GM12878 (cell line): ENCODE data around the gene TIMP3. TPM values are rescaled to one million over a fixed set of nuclear protein-coding genes. Genes with fewer than 3 reads are reported as not detected.

Experiments used
- ATAC-seq: fragments of 200-7000 bp; cut with Tn5 transposase; 3 replicates; pipeline ENCODE4 v1.9.1; 2020; ENCODE audit warnings: mild to moderate bottlenecking, moderate library complexity
- BruUV-seq: library from RNA; stranded (reverse); fragments of 400-500 nt; replicated peaks from 2 replicates; lab custom pipeline; 2021; lab: Mats Ljungman, UMichigan
- CTCF ChIA-PET: fragments of 300-600 bp; sonication (Branson Sonifier 250); formaldehyde crosslinking; extraction: SDS; loops from one replicate; lab custom pipeline; 2021; ENCODE audit warnings: inconsistent platforms; lab: Yijun Ruan, JAX
- POLR2A ChIA-PET: fragments of 350-600 bp; formaldehyde crosslinking; extraction: SDS; loops from one replicate; lab custom pipeline; 2021; ENCODE audit warnings: inconsistent platforms; lab: Charles Lee
- RAD21 ChIA-PET: fragments of 300-600 bp; sonication (Branson Sonifier 250); formaldehyde crosslinking; loops from one replicate; lab custom pipeline; 2023; ENCODE audit warnings: antibody characterized with exemption; ENCODE audit not compliant: unreplicated experiment; lab: Charles Lee
- SMC1A ChIA-PET: fragments of 300-600 bp; sonication (Branson Sonifier 250); formaldehyde crosslinking; loops from one replicate; lab custom pipeline; 2023; ENCODE audit not compliant: unreplicated experiment, uncharacterized antibody; lab: Charles Lee
- DNase-seq: peaks from one replicate; pipeline ENCODE4 v3.0.0-alpha.2; 2011; ENCODE audit warnings: low read depth, low spot score
- FAIRE-seq: peaks from 3 replicates; lab custom pipeline; 2011; peaks lifted over from hg19 to GRCh38; lab: Jason Lieb, UNC
- H2AFZ ChIP-seq: 2 replicates; pipeline ENCODE4 v1.6.0; 2011; ENCODE audit warnings: low read depth, low read length, control low read depth; ENCODE audit not compliant: control insufficient read depth
- H3K27ac ChIP-seq: 2 replicates; pipeline ENCODE4 v1.5.1; 2011; ENCODE audit warnings: control low read depth; ENCODE audit not compliant: control insufficient read depth, insufficient read depth
- H3K27me3 ChIP-seq, 2 experiments: replicated peaks in 1 of 2; 2 replicates each; pipeline versions ENCODE4 v1.6.0 to v1.6.1; 2011; ENCODE audit warnings: low read length in 1 of 2; ENCODE audit not compliant: control insufficient read depth in 2 of 2, insufficient read depth in 2 of 2
- H3K36me3 ChIP-seq, 2 experiments: 2 replicates each; pipeline ENCODE4 v1.5.1; 2011; ENCODE audit warnings: low read length in 1 of 2; ENCODE audit not compliant: control insufficient read depth in 2 of 2, insufficient read depth in 2 of 2
- H3K4me1 ChIP-seq: 2 replicates; pipeline ENCODE4 v1.6.1; 2011; ENCODE audit warnings: mild to moderate bottlenecking, low read length, moderate library complexity, mixed read lengths; ENCODE audit not compliant: control insufficient read depth, insufficient read depth
- H3K4me2 ChIP-seq: 2 replicates; pipeline ENCODE4 v1.6.0; 2011; ENCODE audit warnings: control low read depth; ENCODE audit not compliant: control insufficient read depth, insufficient read depth
- H3K4me3 ChIP-seq: fragments of 200-600 bp; sonication (generic); 2 replicates; pipeline ENCODE4 v1.5.1; 2016
- H3K79me2 ChIP-seq: 2 replicates; pipeline ENCODE4 v1.6.0; 2011; ENCODE audit warnings: low read length; ENCODE audit not compliant: control insufficient read depth, insufficient read depth
- H3K9ac ChIP-seq: 2 replicates; pipeline ENCODE4 v1.8.0; 2011; ENCODE audit warnings: low read length, control low read depth, mixed read lengths; ENCODE audit not compliant: control insufficient read depth, insufficient read depth
- H3K9me3 ChIP-seq: replicated peaks from 3 replicates; pipeline ENCODE4 v1.5.1; 2011; ENCODE audit warnings: mild to moderate bottlenecking, low read length; ENCODE audit not compliant: control insufficient read depth, insufficient read depth
- H4K20me1 ChIP-seq: 2 replicates; pipeline ENCODE4 v1.6.0; 2011; ENCODE audit not compliant: control insufficient read depth, insufficient read depth
- FOXM1 ChIP-seq: IDR thresholded peaks from 2 replicates; pipeline ENCODE4 v1.6.1; 2012; ENCODE audit warnings: low read depth, mild to moderate bottlenecking, inconsistent platforms, low read length, moderate library complexity
- HSF1 ChIP-seq: fragments of 150-350 bp; IDR thresholded peaks from 2 replicates; pipeline ENCODE4 v1.6.1; 2014; ENCODE audit warnings: mild to moderate bottlenecking, low read depth, low read length
- MEF2B ChIP-seq: fragments of 450-650 bp; IDR thresholded peaks from 2 replicates; pipeline ENCODE4 v1.6.1; 2018; ENCODE audit warnings: mild to moderate bottlenecking, moderate library complexity; ENCODE audit not compliant: partially characterized antibody, poor library complexity, severe bottlenecking
- MTA2 ChIP-seq: fragments of 450-650 bp; IDR thresholded peaks from 2 replicates; pipeline ENCODE4 v1.6.1; 2016; ENCODE audit warnings: low read depth, mild to moderate bottlenecking, moderate library complexity
- SKIL ChIP-seq: fragments of 450-650 bp; IDR thresholded peaks from 2 replicates; pipeline ENCODE4 v1.6.1; 2017; ENCODE audit warnings: mild to moderate bottlenecking, low read depth, inconsistent platforms; ENCODE audit not compliant: poor library complexity, severe bottlenecking
- ZNF687 ChIP-seq: fragments of 450-650 bp; IDR thresholded peaks from 2 replicates; pipeline ENCODE4 v1.6.1; 2017; ENCODE audit warnings: mild to moderate bottlenecking, moderate library complexity
- WGBS: methylation state at CpG from one replicate; pipeline ENCODE4 v1.1.6; 2016; ENCODE audit warnings: low lambda C conversion rate; ENCODE audit not compliant: insufficient replicate concordance, insufficient coverage; ENCODE audit errors: missing lambda C conversion rate; 5-methylcytosine and 5-hydroxymethylcytosine counted together
- in situ Hi-C: fragments of 300-500 bp; cut with MboI; formaldehyde crosslinking; loops from 9 replicates; pipeline ENCODE4 v1.14.3; 2018; ENCODE audit warnings: mixed read lengths
- intact Hi-C: fragments of 100-400 bp; cut with micrococcal nuclease; formaldehyde crosslinking; loops from one replicate; pipeline ENCODE4 v1.14.2; 2022; ENCODE audit not compliant: unreplicated experiment
- polyA plus RNA-seq, 11 experiments: library from polyadenylated mRNA; depleted of rRNA in 4 of 11; unstranded in 6 of 11; stranded (reverse) in 5 of 11; fragments of >200 nt; fragmentation: Nextera tagmentation in 4 of 11; fragmentation: Illumina TruSeq in 1 of 11; extraction: Ambion mirVana in 4 of 11; extraction: Trizol in 1 of 11; gene quantifications; 1 replicate in 1 of 11; 2 replicates in 10 of 11; pipeline versions ENCODE4 v1.2.1 to v1.2.3, GENCODE V29; 2011 to 2016; ENCODE audit warnings: inconsistent platforms in 2 of 11, missing spikeins in 2 of 11, low read depth in 1 of 11
- total RNA-seq, 4 experiments: library from RNA; depleted of rRNA in 3 of 4; stranded (reverse); fragments of >200 nt in 3 of 4; fragmentation: Illumina TruSeq in 1 of 4; extraction: Trizol in 1 of 4; gene quantifications; 2 replicates each; pipeline versions ENCODE4 v1.2.1 to v1.2.3, GENCODE V29; 2013 to 2021
- TF ChIP-seq, protein P1 (sequence below): fragments of 450-650 bp; IDR thresholded peaks from 2 replicates; pipeline ENCODE4 v1.6.1; 2017; ENCODE audit warnings: borderline replicate concordance

The TIMP3 gene
- total and polyA plus RNA-seq, 10 of the 15 experiments (the other 5 are each of a cell fraction or from before 2014, with no cell fraction given), result 0.01 to 0.74 (median 0.27) TPM; not detected in 5

DNA sequence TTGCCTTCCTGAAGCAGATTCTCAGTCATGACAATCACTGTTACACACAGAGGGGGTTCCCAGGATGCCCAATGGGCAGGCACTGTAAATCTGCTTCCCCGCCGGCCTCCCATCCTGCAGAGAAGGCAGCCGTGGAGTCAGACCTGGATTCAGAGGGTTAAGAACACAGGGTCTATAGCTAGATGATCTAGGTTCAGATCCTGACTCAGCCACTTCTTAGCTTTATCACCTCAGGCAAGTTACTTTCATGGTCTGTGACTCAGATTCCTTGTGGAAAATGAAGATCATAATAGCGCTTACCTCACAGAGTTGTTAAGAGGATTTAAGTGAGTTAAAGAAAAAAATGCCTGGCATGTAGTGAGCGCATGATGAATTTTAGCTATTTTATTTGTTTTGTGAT lies 95.9 kb downstream of the TIMP3 start (continued):
- TF ChIP-seq HSF1, result no peak
- TF ChIP-seq MTA2, result no peak
- TF ChIP-seq SKIL, result no peak
- no peak for TF ChIP-seq FOXM1

DNA sequence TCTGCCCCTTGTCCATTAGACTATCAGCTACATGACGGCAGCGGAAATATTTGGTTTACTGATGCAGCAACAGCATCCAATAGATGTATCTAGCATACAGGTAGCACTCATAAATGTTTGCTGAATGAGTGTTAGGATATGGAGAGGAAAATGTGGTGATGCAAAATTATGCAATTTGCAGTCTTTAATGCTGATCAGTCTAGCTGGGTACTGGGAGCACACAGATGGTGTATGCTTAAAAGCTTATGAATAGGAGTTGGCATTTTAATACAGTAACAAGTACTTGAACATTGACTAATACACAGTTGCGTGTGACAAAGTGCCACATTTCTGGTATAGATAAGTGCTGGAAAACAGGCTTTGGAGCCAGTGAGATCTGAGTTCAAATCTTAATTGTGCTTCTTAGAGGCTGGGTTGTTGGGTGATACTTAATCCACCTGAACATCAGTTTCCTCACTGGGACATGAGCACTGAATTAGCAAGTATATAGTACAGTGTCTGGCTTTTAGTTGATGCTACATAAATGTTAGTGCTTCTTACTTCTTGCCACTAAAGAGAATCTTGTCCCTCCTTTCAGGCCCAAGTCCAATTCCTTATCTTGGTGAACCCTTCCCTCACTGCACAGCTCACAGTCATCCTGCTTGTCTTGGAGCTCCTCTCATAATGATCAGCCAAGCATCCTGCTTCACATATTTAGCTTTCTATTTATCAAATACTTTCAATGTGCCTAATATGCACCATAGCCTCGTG lies 99.6 kb downstream of the TIMP3 start:
- RAD21 ChIA-PET, result interaction anchor here (1.1 kb wide), 1 partner anchor 27 kb away, joined by 3 read pairs; no protein-coding TSS in a partner anchor
- no TSS peak for BruUV-seq
- intact Hi-C loops, result no loop called here
- H3K79me2 ChIP-seq, result no peaks in the 10 kb centered on the region
- CTCF ChIA-PET, result no interaction called here
- no peak for FAIRE-seq
- no peaks in the 10 kb centered on the region for H3K9me3 ChIP-seq
- H4K20me1 ChIP-seq, result no peaks in the 10 kb centered on the region
- SMC1A ChIA-PET, result interaction anchor here (0.6 to 1.5 kb wide), 2 partner anchors 11 to 17 kb away, joined by 3 read pairs; no protein-coding TSS in a partner anchor
- no peak overlapping the region for H3K27ac ChIP-seq
- 48% methylated on average over 4 of the region's 4 CpGs for WGBS
- no peaks in the 10 kb centered on the region; a peak in 1 of 4 replicates for H3K27me3 ChIP-seq
- in situ Hi-C loops, result no loop called here
- no peaks in the 10 kb centered on the region for H3K4me1 ChIP-seq
- no peak overlapping the region for H3K9ac ChIP-seq
- no peak overlapping the region for H3K4me3 ChIP-seq
- H3K36me3 ChIP-seq, result no peaks in the 10 kb centered on the region
- H2AFZ ChIP-seq, result no peak overlapping the region
- no peak overlapping the region for H3K4me2 ChIP-seq
- no peak for DNase-seq
- POLR2A ChIA-PET, result interaction anchor here (0.6 kb wide), 1 partner anchor 25 kb away, joined by 5 read pairs; no protein-coding TSS in a partner anchor
- no peak for ATAC-seq
- TF ChIP-seq, protein P1, sequence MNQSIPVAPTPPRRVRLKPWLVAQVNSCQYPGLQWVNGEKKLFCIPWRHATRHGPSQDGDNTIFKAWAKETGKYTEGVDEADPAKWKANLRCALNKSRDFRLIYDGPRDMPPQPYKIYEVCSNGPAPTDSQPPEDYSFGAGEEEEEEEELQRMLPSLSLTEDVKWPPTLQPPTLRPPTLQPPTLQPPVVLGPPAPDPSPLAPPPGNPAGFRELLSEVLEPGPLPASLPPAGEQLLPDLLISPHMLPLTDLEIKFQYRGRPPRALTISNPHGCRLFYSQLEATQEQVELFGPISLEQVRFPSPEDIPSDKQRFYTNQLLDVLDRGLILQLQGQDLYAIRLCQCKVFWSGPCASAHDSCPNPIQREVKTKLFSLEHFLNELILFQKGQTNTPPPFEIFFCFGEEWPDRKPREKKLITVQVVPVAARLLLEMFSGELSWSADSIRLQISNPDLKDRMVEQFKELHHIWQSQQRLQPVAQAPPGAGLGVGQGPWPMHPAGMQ, result no peak
- no peak for TF ChIP-seq MEF2B
- no peak for TF ChIP-seq ZNF687
